DMS79 treated with DMSO at 0.1 percent for 48 hours (cell line): Measurements from ENCODE around the gene UBL5.

Source experiments
- DNase-seq: peaks from one replicate; lab custom pipeline; 2025; lab: John Stamatoyannopoulos, UW

Gene UBL5

DNA sequence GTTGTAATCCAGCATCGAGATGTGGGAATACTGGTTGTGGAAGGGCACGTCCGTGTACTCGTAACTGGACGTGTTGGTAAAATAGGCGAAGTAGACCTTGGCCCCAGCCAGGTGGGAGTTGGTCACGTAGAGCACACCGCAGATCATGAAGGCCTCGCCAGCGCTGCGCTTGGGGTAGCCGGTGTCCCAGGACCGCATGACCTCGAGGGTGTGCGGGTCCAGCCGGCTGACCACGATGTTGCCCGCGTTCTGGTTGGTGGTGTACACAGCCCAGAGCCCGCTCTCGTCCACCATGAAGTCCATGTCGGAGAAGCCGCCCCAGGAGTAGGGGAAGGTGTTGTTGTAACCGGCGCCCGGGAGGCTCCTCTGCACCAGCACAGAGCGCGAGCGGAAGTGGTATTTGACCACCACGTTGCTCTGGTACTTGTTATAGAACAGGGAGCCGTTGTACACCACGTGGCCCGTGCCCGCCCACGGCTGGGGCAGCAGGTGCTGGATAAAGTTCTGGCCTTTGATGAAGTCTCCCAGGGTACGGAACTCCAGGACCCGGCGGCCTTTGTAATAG is 26.6 kb downstream of the UBL5 start:
- no peak for DNase-seq

DNA sequence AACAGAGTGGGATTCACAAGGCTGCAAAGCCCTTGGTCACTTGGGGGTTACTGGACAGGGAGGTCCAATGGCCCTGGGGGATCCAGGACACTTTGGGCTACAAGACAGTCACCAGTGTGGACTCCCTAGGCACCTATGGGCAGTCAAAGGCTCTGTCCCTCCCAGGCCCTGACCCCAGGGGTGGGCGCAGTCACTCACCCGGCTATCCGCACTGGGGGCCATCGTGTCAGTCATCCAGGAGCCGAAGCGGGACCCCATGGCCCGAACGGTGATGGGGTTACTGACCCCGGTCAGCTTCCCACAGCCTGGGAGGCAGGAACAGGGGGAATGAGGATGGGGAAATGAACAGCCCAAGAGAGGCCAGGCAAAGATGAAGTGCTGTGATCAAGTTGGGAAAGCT is 28.9 kb downstream of the UBL5 start:
- DNase-seq, result no peak

DNA sequence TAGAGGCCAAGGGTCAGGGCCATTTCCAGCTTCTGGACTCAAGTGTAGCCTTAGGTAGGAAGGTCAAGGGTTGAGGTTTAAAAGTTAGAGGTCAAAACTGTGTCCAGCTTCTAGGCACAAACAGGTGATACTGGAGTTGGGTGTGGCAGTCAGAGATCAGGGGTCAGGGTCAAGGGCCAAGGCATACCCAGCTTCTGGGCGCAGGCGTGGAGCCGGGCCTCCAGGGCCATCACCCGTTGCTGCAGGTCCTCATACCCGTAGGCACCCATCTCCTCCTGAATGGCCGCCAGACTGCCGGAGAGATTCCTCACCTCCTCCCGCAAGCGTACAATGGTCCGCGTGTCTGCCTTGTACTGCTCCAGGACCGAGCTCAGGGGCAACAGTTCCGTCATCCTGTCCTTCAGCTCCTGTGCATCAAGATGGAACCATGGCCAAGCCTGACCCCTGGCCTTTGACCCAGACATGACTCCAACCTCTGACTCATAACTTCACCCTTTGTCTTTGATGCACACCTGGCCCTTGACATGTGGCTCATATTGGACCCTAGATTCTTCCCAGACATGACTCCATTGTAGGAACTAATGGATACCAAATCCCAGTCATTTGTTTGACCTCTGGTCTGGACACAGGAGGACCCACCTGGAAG is 29.5 kb downstream of the UBL5 start:
- DNase-seq, result no peak

DNA sequence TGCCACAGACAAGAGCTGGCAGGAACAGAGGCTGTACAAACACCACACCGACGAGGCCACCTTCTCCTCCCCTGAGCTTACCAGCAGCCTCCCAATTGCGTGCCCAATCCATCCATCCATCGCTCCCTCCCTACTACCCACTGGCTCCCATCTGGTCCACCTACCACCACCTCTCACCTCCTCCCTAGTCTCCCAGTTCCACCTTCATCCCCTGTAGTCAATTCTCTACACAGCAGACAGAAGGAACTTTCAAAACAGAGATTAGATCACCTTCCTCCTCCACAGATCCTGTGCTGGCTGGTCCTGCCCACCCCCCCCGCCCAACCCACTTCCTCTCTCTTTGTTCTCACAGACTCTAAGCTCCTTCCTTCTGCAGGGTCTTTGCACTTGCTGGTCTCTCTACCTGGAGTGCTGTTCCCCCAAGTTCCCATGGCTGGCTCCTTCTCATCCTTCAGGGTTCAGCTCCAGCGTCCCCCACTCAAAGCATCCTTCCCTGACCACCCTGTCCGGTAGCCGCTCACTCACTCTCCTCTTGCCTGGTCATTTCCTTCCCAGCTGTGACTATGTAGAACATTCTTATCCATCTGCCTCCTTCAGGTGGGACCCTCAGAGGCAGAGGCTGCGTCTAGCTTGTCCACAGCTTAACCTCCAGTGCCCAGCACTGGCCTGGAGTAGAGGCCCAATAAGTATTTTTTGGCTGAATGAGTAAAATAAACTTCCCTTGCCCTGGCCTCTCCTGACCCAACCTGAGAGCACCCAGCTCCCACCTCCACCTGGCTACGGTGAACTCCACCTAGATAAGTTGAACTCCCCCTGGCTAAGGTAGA is 30.4 kb downstream of the UBL5 start:
- DNase-seq, result no peak

GRCh38 chr19:9858766-9859165 is 31.0 kb downstream of the UBL5 start:
- no peak for DNase-seq

DNA sequence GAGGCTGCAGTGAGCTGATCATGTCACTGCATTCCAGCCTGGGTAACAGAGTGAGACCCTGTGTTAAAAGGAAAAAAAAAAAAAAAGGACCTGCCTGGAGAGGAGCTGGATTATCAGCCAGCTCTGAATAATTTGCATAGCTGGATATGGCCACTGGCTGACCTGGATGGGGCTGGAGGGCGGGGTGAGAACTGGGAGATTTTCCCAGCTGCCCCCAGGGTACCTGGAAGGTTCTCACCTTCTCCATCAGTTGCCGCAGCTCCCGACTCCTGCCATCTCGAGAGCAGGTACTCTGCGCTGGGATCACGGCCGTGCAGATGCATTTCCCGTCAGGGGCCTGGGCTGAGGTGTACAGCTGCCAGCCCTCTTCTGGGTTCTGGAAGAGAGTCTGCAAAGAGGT is 32.7 kb downstream of the UBL5 start:
- DNase-seq, result no peak

DNA sequence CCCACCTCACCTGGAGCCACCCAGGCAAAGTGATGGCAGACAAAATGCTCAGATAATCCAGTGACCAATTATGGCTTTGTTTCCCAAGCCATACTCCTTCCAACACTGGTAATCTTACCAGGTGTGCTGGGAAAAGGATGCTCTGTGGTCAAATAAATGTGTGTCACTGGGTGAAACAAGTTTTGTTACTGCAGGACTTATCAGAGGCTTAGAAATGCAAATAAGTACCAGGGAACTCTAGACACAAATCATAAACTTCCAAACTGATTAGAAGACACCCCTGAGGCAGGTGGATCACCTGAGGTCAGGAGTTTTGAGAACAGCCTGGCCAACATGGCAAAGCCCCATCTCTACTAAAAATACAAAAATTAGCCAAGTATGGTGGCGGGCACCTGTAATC is 33.8 kb downstream of the UBL5 start:
- DNase-seq, result no peak

DNA sequence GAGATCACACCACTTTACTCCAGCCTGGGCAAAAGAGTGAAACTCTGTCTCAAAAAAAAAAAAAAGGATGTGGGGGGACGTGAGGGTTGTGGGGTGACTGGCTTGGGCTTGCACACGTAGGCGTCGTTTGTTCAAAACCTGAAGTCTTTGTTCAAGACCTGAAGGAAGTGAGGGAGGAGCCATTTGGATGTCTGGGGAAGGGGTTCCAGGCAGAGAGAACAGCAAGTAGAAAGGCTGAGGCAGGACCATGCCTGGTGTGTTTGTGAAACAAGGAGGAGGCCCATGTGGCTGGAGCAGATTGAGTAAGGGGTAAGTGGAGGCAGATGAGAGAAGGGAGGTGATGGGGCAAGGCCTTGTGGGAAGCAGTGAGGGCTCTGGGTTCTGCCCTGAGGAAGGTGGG is 35.2 kb downstream of the UBL5 start:
- DNase-seq, result no peak

- DNase-seq, result no peak
These were observed 36.0 kb downstream of the UBL5 start for GRCh38 chr19:9863759-9864158.

DNA sequence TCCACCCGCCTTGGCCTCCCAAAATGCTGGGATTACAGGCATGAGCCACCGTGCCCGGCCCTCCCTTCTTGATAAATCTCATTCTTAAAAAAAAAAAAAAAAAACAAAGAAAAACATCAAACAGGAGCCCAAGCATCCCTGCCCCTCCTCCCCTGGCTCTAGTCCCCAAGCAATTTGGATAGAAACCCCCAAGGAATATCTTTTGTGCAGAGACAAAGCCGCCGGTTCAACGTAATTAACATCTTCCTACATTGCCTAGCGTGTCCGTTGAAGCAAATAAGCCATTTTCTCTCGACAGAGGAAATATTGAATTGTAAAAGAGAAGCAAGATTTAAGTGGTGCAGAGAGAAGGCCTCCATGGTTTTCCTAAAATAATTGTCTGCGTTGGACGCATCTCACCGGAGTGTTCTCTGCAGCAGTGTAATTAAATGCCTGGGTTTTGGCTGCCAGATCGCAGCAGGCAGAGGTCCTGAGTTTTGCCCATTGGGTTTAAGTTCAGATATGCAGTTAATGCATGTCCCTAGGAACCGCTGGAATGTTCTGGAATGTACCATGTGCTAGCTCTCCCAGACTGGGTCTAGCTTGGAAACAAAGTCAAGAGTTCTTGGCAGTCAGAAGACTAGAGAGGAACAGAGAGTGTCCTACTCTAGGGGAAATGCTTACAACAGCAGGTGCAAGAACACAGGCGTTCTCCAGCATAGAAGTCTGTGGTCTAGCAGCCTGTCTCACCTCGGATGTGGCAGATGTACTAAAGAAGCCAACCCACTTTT is 38.2 kb downstream of the UBL5 start:
- no peak for DNase-seq

DNA sequence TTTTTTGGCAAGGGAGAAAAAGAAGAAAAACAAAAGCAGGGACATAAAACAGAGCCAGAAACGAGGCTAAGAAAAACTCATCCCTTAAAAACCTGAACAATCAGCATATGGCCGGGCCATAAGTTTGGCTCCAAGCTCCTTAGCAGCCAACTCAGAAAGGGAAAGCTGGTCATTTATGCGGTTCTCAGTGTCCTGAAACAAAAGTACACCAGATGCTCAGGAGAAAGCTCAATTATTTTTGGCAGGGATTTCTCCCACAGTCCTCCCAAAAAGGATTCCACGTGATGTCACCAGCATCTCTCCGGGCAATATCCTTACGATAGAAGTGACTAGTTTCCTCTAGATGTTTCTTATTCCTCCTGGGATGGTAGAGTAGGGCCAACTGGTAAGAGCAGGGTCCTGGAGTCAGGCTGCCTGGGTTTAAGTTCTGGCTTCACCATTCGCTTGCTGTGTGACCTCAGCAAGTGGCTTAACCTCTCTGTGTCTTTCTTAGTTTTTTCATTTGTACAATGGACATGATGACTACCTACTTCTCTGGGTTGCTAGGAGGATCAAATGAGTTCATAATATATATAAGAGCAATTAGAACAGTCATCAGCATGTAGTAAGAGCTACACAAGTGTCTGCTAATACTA is 41.4 kb downstream of the UBL5 start:
- DNase-seq, result no peak

DNA sequence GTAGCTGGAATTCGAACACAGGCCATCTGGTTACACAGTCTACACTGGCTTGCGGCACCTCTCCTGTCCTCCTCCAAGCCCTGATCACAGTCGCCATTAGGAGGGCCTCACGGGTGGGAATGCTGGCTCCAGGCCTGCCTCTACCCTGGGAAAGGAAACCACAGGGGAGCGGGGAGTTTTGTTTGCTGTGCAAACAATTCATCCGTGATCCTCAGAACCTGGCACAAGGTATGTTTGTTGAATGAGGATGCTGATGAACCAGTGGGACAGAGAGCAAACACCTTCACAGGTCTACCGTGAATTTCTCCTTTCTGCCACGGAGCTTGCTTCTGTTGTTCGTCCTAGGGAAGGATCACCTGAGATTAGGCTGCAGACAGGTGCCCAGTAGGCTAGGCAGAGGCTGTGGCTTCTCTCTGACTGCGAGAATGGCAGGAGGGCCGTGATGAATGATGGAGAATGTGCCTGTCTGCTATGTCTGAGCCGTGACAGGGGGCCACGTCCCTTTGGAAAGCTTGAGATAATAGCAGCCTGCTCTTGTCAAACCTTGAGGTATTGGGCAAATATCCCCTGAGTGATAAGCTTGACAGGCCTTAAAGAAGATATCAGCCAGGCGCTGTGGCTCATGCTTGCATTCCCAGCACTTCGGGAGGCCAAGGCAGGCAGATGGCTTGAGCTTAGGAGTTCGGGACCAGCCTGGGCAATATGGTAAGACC is 44.1 kb downstream of the UBL5 start:
- no peak for DNase-seq

GRCh38 chr19:9872618-9873242 is 45.0 kb downstream of the UBL5 start:
- DNase-seq, result no peak

- DNase-seq, result no peak
These were observed 47.4 kb downstream of the UBL5 start for GRCh38 chr19:9875031-9875627.

DNA sequence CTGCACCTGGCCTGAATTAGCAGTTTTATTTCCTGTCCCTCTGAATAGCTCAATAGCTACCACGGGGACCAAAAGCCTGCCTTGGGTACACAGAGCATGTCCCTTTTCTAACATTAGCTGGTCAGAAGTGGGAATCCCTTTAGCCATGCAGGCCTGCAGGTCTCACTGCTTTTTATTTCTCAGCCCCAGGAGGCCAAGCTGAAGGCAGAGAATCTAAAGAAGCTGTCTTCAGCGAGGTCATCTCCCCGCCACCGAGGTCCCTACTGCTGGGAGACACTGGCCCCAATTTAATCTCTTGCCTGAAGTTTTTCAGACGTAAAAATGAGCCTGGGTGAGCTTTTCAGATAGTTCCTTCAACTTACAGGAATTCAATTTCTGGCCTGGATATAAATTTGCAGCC is 48.1 kb downstream of the UBL5 start:
- DNase-seq, result no peak

- no peak for DNase-seq
These were observed 50.2 kb downstream of the UBL5 start for GRCh38 chr19:9877780-9878510.

GRCh38 chr19:9878511-9879196 is 50.9 kb downstream of the UBL5 start:
- no peak for DNase-seq
